GM23338 (cell line): ENCODE results near the gene VPS35.

Experiments used
- CREB1 ChIP-seq: fragments of 250-450 bp; sonication (Bioruptor Pico); IDR thresholded peaks from 2 replicates; pipeline ENCODE4 v1.5.0; 2020; ENCODE audit warnings: low read depth, mild to moderate bottlenecking, moderate library complexity
- CTCF ChIP-seq, 2 experiments: fragments of 200-600 bp in 1 of 2; sonication (generic) in 1 of 2; conservative IDR thresholded peaks; 2 replicates each; pipeline versions ENCODE4 v1.5.1 to v1.6.1; 2016 to 2017; ENCODE audit warnings: antibody characterized with exemption in 2 of 2, low read depth in 2 of 2, mild to moderate bottlenecking in 2 of 2, moderate library complexity in 1 of 2
- ETS1 ChIP-seq: IDR thresholded peaks from 2 replicates; pipeline ENCODE4 v1.6.1; 2016; ENCODE audit warnings: antibody characterized with exemption
- EZH2 ChIP-seq: fragments of 200-600 bp; sonication (generic); IDR thresholded peaks from one replicate; pipeline ENCODE4 v1.8.0; 2017; ENCODE audit warnings: antibody characterized with exemption, mild to moderate bottlenecking, low read depth; ENCODE audit not compliant: unreplicated experiment
- JUNB ChIP-seq: IDR thresholded peaks from one replicate; pipeline ENCODE4 v1.6.1; 2016; ENCODE audit warnings: antibody characterized with exemption; ENCODE audit not compliant: unreplicated experiment
- NANOG ChIP-seq: IDR thresholded peaks from 2 replicates; pipeline ENCODE4 v1.6.1; 2016; ENCODE audit warnings: antibody characterized with exemption, borderline replicate concordance
- POLR2AphosphoS5 ChIP-seq: IDR thresholded peaks from 2 replicates; pipeline ENCODE4 v1.6.1; 2016; ENCODE audit warnings: antibody characterized with exemption, low read depth
- REST ChIP-seq: IDR thresholded peaks from one replicate; pipeline ENCODE4 v1.6.1; 2018; ENCODE audit warnings: antibody characterized with exemption; ENCODE audit not compliant: unreplicated experiment

GRCh38 chr16:46721885-46722284 is 32.9 kb upstream of the VPS35 start:
- no peak for TF ChIP-seq CTCF (conservative IDR thresholded peaks at IDR 0.05; ENCODE audit: low read depth in 2 of 2)
- TF ChIP-seq REST, result no peak
- TF ChIP-seq CREB1 (CRISPR knock-in tag), result no peak
- TF ChIP-seq ETS1, result no peak
- TF ChIP-seq JUNB, result no peak
- no peak for TF ChIP-seq POLR2AphosphoS5
- TF ChIP-seq NANOG, result no peak
- no peak for TF ChIP-seq EZH2
